ENCODE measurements around the gene SCARF1. TPM values are rescaled to one million over a fixed set of nuclear protein-coding genes. Genes with fewer than 3 reads are reported as not detected.

Gene SCARF1
- total RNA-seq, 4 donors from 2014 or later, result 1.8 to 12.4 (median 4.6) TPM

GRCh38 chr17:1584167-1584566 is 61.4 kb downstream of the SCARF1 start:
- Histone ChIP-seq H3K4me3 (no peak overlapping the region), H3K36me3 (no peaks in the 10 kb centered on the region), H3K27ac (no peak overlapping the region), H3K27me3 (no peaks in the 10 kb centered on the region), H3K4me1 (peaks cover 12% of the 10 kb centered on the region), H3K9me3 (no peaks in the 10 kb centered on the region)
- DNase-seq (ENCODE audit: low spot score in 2 of 2), result no peak
- TF ChIP-seq CTCF (IDR thresholded peaks at IDR 0.05), result no peak
- no peak for TF ChIP-seq EP300 (IDR thresholded peaks at IDR 0.05)
- no peak for TF ChIP-seq POLR2AphosphoS5 (IDR thresholded peaks at IDR 0.05)
- no peak for TF ChIP-seq POLR2A (IDR thresholded peaks at IDR 0.05)
- WGBS, result 85% methylated on average over 14 of the region's 14 CpGs

Other genes starting within 250 kb of the SCARF1 start
- 100 to 1,000 TPM; 467 to 572 (median 520) TPM for gene YWHAE, start 245.5 kb downstream of the SCARF1 start, total RNA-seq
- 10 to 100 TPM; 38.9 to 53.7 (median 49.0) TPM for gene CRK, start 189.5 kb downstream of the SCARF1 start, total RNA-seq
- 100 to 1,000 TPM in 2 of 4 donors, 10 to 100 TPM in 2; 74.9 to 116 (median 103) TPM for gene MYO1C, start 153.0 kb downstream of the SCARF1 start, total RNA-seq
- gene INPP5K, start 129.1 kb downstream of the SCARF1 start, total RNA-seq, result 100 to 1,000 TPM in 3 of 4 donors, 10 to 100 TPM in 1; 91.8 to 160 (median 123) TPM
- gene PITPNA, start 82.9 kb downstream of the SCARF1 start, total RNA-seq, result 10 to 100 TPM; 49.6 to 71.9 (median 61.5) TPM
- 10 to 100 TPM in 2 of 4 donors, 1 to 10 TPM in 2; 4.8 to 11.8 (median 10.6) TPM for gene SLC43A2, start 16.9 kb downstream of the SCARF1 start, total RNA-seq
- 10 to 100 TPM; 11.9 to 26.0 (median 20.1) TPM for gene RILP, start 4.1 kb upstream of the SCARF1 start, total RNA-seq
- 100 to 1,000 TPM; 186 to 341 (median 220) TPM for gene PRPF8, start 39.1 kb upstream of the SCARF1 start, total RNA-seq
- gene TLCD2, start 64.6 kb upstream of the SCARF1 start, total RNA-seq, result 1 to 10 TPM; 2.2 to 4.6 (median 2.9) TPM
- gene WDR81, start 79.0 kb upstream of the SCARF1 start, total RNA-seq, result 10 to 100 TPM; 40.0 to 61.7 (median 51.3) TPM
- 1 to 10 TPM; 3.9 to 7.4 (median 5.9) TPM for gene SERPINF2, start 97.1 kb upstream of the SCARF1 start, total RNA-seq
- gene SERPINF1, start 116.3 kb upstream of the SCARF1 start, total RNA-seq, result 100 to 1,000 TPM; 146 to 256 (median 194) TPM
- 10 to 100 TPM in 2 of 4 donors, 1 to 10 TPM in 2; 6.4 to 31.7 (median 14.3) TPM for gene SMYD4, start 184.2 kb upstream of the SCARF1 start, total RNA-seq
- 10 to 100 TPM; 27.6 to 58.2 (median 36.7) TPM for gene RPA1, start 184.3 kb upstream of the SCARF1 start, total RNA-seq

Measured in suprapubic skin (tissue), 4 donors.